IMR-90 (cell line): Measurements from ENCODE around the gene LSM7. TPM values are rescaled to one million over a fixed set of nuclear protein-coding genes. Genes with fewer than 3 reads are reported as not detected.

ENCODE experiments used
- ATAC-seq: fragments of 200-7000 bp; cut with Tn5 transposase; 2 replicates; pipeline ENCODE4 v1.9.1; 2020; ENCODE audit warnings: low read depth, mild to moderate bottlenecking, moderate library complexity
- BruUV-seq: library from RNA; stranded (reverse); fragments of 400-500 nt; replicated peaks from 2 replicates; lab custom pipeline; 2021; lab: Mats Ljungman, UMichigan
- CTCF ChIA-PET: fragments of 300-600 bp; formaldehyde crosslinking; extraction: SDS; loops from one replicate; lab custom pipeline; 2021; ENCODE audit warnings: antibody characterized with exemption; lab: Yijun Ruan, JAX
- POLR2A ChIA-PET: fragments of 300-600 bp; sonication (Branson Sonifier 250); formaldehyde crosslinking; loops from one replicate; lab custom pipeline; 2022; ENCODE audit warnings: antibody characterized with exemption; ENCODE audit not compliant: unreplicated experiment; lab: Charles Lee
- DNase-seq: peaks from one replicate; pipeline ENCODE4 v3.0.0; 2013
- H2AFZ ChIP-seq: replicated peaks from 2 replicates; pipeline ENCODE3; 2013; ENCODE audit warnings: low read length, mild to moderate bottlenecking; ENCODE audit not compliant: poor library complexity
- H2AK5ac ChIP-seq: 2 replicates; pipeline ENCODE4 v1.6.1; 2013; ENCODE audit warnings: low read depth, low read length, inconsistent platforms
- H2AK9ac ChIP-seq: replicated peaks from 2 replicates; pipeline ENCODE3; 2013; ENCODE audit warnings: mild to moderate bottlenecking, low read depth, low read length, moderate library complexity; ENCODE audit not compliant: poor library complexity
- H2BK120ac ChIP-seq: 2 replicates; pipeline ENCODE4 v1.6.1; 2013; ENCODE audit warnings: low read depth, low read length, inconsistent platforms
- H2BK15ac ChIP-seq: 3 replicates; pipeline ENCODE4 v1.6.1; 2013; ENCODE audit warnings: low read depth, low read length, inconsistent platforms
- H2BK20ac ChIP-seq: 2 replicates; pipeline ENCODE4 v1.6.1; 2013; ENCODE audit warnings: low read depth, mild to moderate bottlenecking, inconsistent platforms, low read length, moderate library complexity
- H2BK5ac ChIP-seq: 2 replicates; pipeline ENCODE4 v1.6.1; 2013; ENCODE audit warnings: mild to moderate bottlenecking, low read depth, low read length, inconsistent platforms; ENCODE audit not compliant: poor library complexity, severe bottlenecking
- H3K14ac ChIP-seq: replicated peaks from 2 replicates; pipeline ENCODE4 v1.6.1; 2013; ENCODE audit warnings: low read depth, low read length, inconsistent platforms
- H3K18ac ChIP-seq: 2 replicates; pipeline ENCODE4 v1.6.1; 2013; ENCODE audit warnings: low read depth, low read length, control low read depth
- H3K23ac ChIP-seq: 2 replicates; pipeline ENCODE4 v1.6.1; 2013; ENCODE audit warnings: low read depth, low read length, inconsistent platforms
- H3K27ac ChIP-seq: 2 replicates; pipeline ENCODE4 v1.5.1; 2013; ENCODE audit warnings: mild to moderate bottlenecking, control low read depth, low read length; ENCODE audit not compliant: insufficient read depth
- H3K27me3 ChIP-seq: 2 replicates; pipeline ENCODE4 v1.6.1; 2013; ENCODE audit warnings: low read length; ENCODE audit not compliant: control insufficient read depth, insufficient read depth
- H3K36me3 ChIP-seq: 2 replicates; pipeline ENCODE4 v1.6.1; 2013; ENCODE audit warnings: low read length, mixed read lengths; ENCODE audit not compliant: control insufficient read depth, insufficient read depth
- H3K4ac ChIP-seq: 2 replicates; pipeline ENCODE4 v1.6.1; 2013; ENCODE audit warnings: low read depth, low read length, inconsistent platforms
- H3K4me1 ChIP-seq: 2 replicates; pipeline ENCODE4 v1.6.1; 2013; ENCODE audit warnings: low read length, mixed read lengths; ENCODE audit not compliant: control insufficient read depth, insufficient read depth
- H3K4me2 ChIP-seq: 2 replicates; pipeline ENCODE4 v1.6.1; 2013; ENCODE audit warnings: low read depth, mild to moderate bottlenecking, control low read depth, low read length, moderate library complexity
- H3K4me3 ChIP-seq: 2 replicates; pipeline ENCODE4 v1.5.1; 2013; ENCODE audit warnings: low read depth, mild to moderate bottlenecking, control low read depth, low read length, moderate library complexity; ENCODE audit not compliant: insufficient read depth
- H3K56ac ChIP-seq: 2 replicates; pipeline ENCODE4 v1.6.1; 2013; ENCODE audit warnings: low read length, inconsistent platforms; ENCODE audit not compliant: insufficient read depth; ENCODE audit errors: extremely low read depth
- H3K79me1 ChIP-seq, 2 experiments: 2 replicates each; pipeline ENCODE4 v1.6.1; 2013; ENCODE audit warnings: low read length in 2 of 2, inconsistent platforms in 1 of 2, low read depth in 1 of 2
- H3K9ac ChIP-seq: 2 replicates; pipeline ENCODE4 v1.6.1; 2013; ENCODE audit warnings: low read depth, low read length, control low read depth
- H3K9me1 ChIP-seq: 2 replicates; pipeline ENCODE4 v1.6.1; 2013; ENCODE audit warnings: low read length, inconsistent platforms; ENCODE audit not compliant: insufficient read depth
- H3K9me3 ChIP-seq: 2 replicates; pipeline ENCODE4 v1.6.1; 2013; ENCODE audit warnings: low read length; ENCODE audit not compliant: control insufficient read depth, insufficient read depth
- H4K20me1 ChIP-seq: 2 replicates; pipeline ENCODE4 v1.6.1; 2013; ENCODE audit warnings: low read length, inconsistent platforms; ENCODE audit not compliant: insufficient read depth
- H4K5ac ChIP-seq: 2 replicates; pipeline ENCODE4 v1.6.1; 2013; ENCODE audit warnings: mild to moderate bottlenecking, low read depth, low read length, control low read depth
- H4K8ac ChIP-seq, 2 experiments: 2 replicates each; pipeline ENCODE4 v1.6.1; 2013; ENCODE audit warnings: low read depth in 2 of 2, low read length in 2 of 2, control low read depth in 1 of 2, inconsistent platforms in 1 of 2
- H4K91ac ChIP-seq: 2 replicates; pipeline ENCODE4 v1.6.1; 2013; ENCODE audit warnings: low read depth, low read length, inconsistent platforms; ENCODE audit not compliant: insufficient read depth
- ELK1 ChIP-seq: fragments of 150-350 bp; IDR thresholded peaks from 2 replicates; pipeline ENCODE4 v1.6.1; 2016; ENCODE audit warnings: low read depth, mild to moderate bottlenecking, low read length, moderate library complexity, borderline replicate concordance
- FOS ChIP-seq: fragments of 150-350 bp; IDR thresholded peaks from 2 replicates; pipeline ENCODE4 v1.6.1; 2016; ENCODE audit warnings: low read depth, low read length
- MAFK ChIP-seq: IDR thresholded peaks from 2 replicates; pipeline ENCODE4 v1.6.1; 2012; ENCODE audit warnings: low read depth, low read length, improper control_type of control experiment
- MAZ ChIP-seq: IDR thresholded peaks from 2 replicates; pipeline ENCODE4 v1.6.1; 2012; ENCODE audit warnings: low read depth, mild to moderate bottlenecking, low read length, improper control_type of control experiment, moderate library complexity, borderline replicate concordance
- MXI1 ChIP-seq: IDR thresholded peaks from 2 replicates; pipeline ENCODE4 v1.6.1; 2012; ENCODE audit warnings: low read depth, mild to moderate bottlenecking, low read length, moderate library complexity, borderline replicate concordance
- NFE2L2 ChIP-seq: fragments of 150-350 bp; IDR thresholded peaks from 2 replicates; pipeline ENCODE4 v1.6.1; 2016; ENCODE audit warnings: low read depth, mild to moderate bottlenecking, low read length
- RAD21 ChIP-seq: IDR thresholded peaks from 2 replicates; pipeline ENCODE4 v1.6.1; 2012; ENCODE audit warnings: low read length, improper control_type of control experiment
- SMC3 ChIP-seq: fragments of 150-350 bp; IDR thresholded peaks from 2 replicates; pipeline ENCODE4 v1.6.1; 2016; ENCODE audit warnings: low read depth, mild to moderate bottlenecking, antibody characterized with exemption, low read length, moderate library complexity
- WGBS, 2 experiments: methylation state at CpG; one replicate each; pipeline versions ENCODE4 v1.1.5 to v1.1.7; 2013; ENCODE audit warnings: missing lambda C conversion rate in 2 of 2; ENCODE audit not compliant: insufficient read length in 1 of 2; ENCODE audit errors: extremely low coverage in 2 of 2; 5-methylcytosine and 5-hydroxymethylcytosine counted together
- dilution Hi-C: fragments of 300-500 bp; cut with HindIII; formaldehyde crosslinking; loops from one replicate; pipeline ENCODE4 v1.14.3; 2018; ENCODE audit warnings: low sequenced_read_pairs; ENCODE audit not compliant: unreplicated experiment
- in situ Hi-C: fragments of 300-500 bp; cut with MboI; formaldehyde crosslinking; loops from 3 replicates; pipeline ENCODE4 v1.14.3; 2019; ENCODE audit warnings: low sequenced_read_pairs, inconsistent platforms, mixed read lengths
- intact Hi-C: fragments of 100-400 bp; cut with micrococcal nuclease; formaldehyde crosslinking; loops from 2 replicates; pipeline ENCODE4 v1.10.0; 2022
- polyA plus RNA-seq, 3 experiments: library from polyadenylated mRNA; depleted of rRNA; stranded (reverse); fragments of >200 nt; gene quantifications; 2 replicates each; pipeline ENCODE4 v1.2.3, GENCODE V29; 2012; ENCODE audit warnings: low replicate concordance in 1 of 3
- total RNA-seq: library from RNA; depleted of rRNA; stranded (reverse); fragments of >200 nt; gene quantifications from 2 replicates; pipeline ENCODE4 v1.2.3, GENCODE V29; 2012
- TF ChIP-seq, protein P1 (sequence below): fragments of 150-350 bp; IDR thresholded peaks from 2 replicates; pipeline ENCODE4 v1.6.1; 2017; ENCODE audit warnings: mild to moderate bottlenecking, antibody characterized with exemption, low read length, low read depth

Gene LSM7
- total and polyA plus RNA-seq, 2 of the 4 experiments (the other 2 are of a cell fraction), result 145 to 708 TPM

DNA sequence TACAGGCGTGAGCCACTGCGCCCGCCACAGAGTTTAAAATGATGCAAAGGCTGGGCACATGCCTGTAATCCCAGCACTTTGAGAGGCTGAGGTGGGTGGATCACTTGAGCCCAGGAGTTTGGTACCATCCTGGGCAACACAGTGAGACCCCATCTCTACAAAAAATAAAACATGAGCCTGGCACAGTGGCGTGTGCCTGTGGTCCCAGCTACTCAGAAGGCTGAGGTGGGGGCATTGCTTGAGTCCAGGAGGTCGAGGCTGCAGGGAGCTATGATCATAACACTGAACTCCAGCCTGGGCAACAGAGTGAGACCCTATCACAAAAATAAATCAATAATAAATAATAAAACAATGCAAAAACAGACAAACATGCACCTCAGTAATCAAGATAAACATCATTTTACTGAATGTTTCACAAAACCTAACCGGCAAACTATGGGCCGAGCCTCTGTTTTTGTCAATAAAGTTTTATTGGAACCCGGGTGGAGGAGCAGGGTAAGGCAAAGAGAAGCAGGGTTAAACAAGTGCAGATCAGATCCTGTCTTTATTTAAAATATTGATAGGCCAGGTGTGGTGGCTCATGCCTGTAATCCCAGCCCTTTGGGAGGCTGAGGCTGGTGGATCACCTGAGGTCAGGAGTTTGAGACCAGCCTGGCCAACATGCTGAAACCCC is 44.4 kb downstream of the LSM7 start:
- H3K9me1 ChIP-seq, result no peaks in the 10 kb centered on the region
- H2AFZ ChIP-seq, result no peak overlapping the region
- no peak for ATAC-seq
- ChIA-PET CTCF (no interaction called here), POLR2A (no interaction called here)
- BruUV-seq, result no TSS peak
- H2AK9ac ChIP-seq, result no peak overlapping the region
- TF ChIP-seq, protein P1, sequence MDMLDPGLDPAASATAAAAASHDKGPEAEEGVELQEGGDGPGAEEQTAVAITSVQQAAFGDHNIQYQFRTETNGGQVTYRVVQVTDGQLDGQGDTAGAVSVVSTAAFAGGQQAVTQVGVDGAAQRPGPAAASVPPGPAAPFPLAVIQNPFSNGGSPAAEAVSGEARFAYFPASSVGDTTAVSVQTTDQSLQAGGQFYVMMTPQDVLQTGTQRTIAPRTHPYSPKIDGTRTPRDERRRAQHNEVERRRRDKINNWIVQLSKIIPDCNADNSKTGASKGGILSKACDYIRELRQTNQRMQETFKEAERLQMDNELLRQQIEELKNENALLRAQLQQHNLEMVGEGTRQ, result no peak
- TF ChIP-seq MXI1 (no peak), NFE2L2 (no peak), SMC3 (no peak), FOS (no peak), MAFK (no peak), RAD21 (no peak), MAZ (no peak), ELK1 (no peak)
- H3K27me3 ChIP-seq, result peaks cover 27% of the 10 kb centered on the region
- no peak overlapping the region for H2BK20ac ChIP-seq
- H3K14ac ChIP-seq, result no peak overlapping the region
- dilution Hi-C loops, result no loop called here
- no peak overlapping the region for H3K23ac ChIP-seq
- H2BK120ac ChIP-seq, result no peak overlapping the region
- no peak overlapping the region for H3K56ac ChIP-seq
- in situ Hi-C loops, result no loop called here
- no peak overlapping the region for H4K8ac ChIP-seq
- WGBS, 2 experiments, result 100% methylated on average over 2 of the region's 8 CpGs; no CpG with 5 or more reads in 1 of the 2 experiments
- H3K79me1 ChIP-seq, result no peaks in the 10 kb centered on the region
- H2BK15ac ChIP-seq, result no peak overlapping the region
- H3K4me1 ChIP-seq, result peaks cover 7% of the 10 kb centered on the region
- H3K4me3 ChIP-seq, result no peak overlapping the region
- no peaks in the 10 kb centered on the region for H3K36me3 ChIP-seq
- H3K4me2 ChIP-seq, result no peak overlapping the region
- no peak overlapping the region for H2BK5ac ChIP-seq
- no peak overlapping the region for H3K9ac ChIP-seq
- H4K91ac ChIP-seq, result no peak overlapping the region
- no peak overlapping the region for H4K5ac ChIP-seq
- intact Hi-C loops, result no loop called here
- no peak for DNase-seq
- no peak overlapping the region for H3K27ac ChIP-seq
- peaks cover 6% of the 10 kb centered on the region for H4K20me1 ChIP-seq
- H2AK5ac ChIP-seq, result no peak overlapping the region
- no peaks in the 10 kb centered on the region for H3K9me3 ChIP-seq
- H3K18ac ChIP-seq, result no peak overlapping the region
- H3K4ac ChIP-seq, result no peak overlapping the region
